SK-N-SH (cell line): ENCODE measurements around the gene LILRB4. TPM values are rescaled to one million over a fixed set of nuclear protein-coding genes. Genes with fewer than 3 reads are reported as not detected.

Experiments
- CTCF ChIA-PET: fragments of 300-600, 350-600 bp; formaldehyde crosslinking; extraction: SDS; loops from one replicate; lab custom pipeline; 2021; lab: Yijun Ruan, JAX
- POLR2A ChIA-PET: fragments of 350-600 bp; sonication (Branson Sonifier 250); formaldehyde crosslinking; extraction: SDS; loops from one replicate; lab custom pipeline; 2020; ENCODE audit warnings: antibody characterized with exemption, inconsistent platforms; lab: Yijun Ruan, JAX
- DNase-seq: peaks from one replicate; pipeline ENCODE4 v3.0.0; 2012
- H2AFZ ChIP-seq: fragments of 200-600 bp; sonication (generic); 2 replicates; pipeline ENCODE4 v1.8.1; 2016; ENCODE audit warnings: antibody characterized with exemption, mild to moderate bottlenecking, low read depth
- H3F3A ChIP-seq: fragments of 200-600 bp; sonication (generic); replicated peaks from 2 replicates; pipeline ENCODE3; 2016; ENCODE audit warnings: antibody characterized with exemption, mild to moderate bottlenecking; ENCODE audit not compliant: insufficient read depth
- H3K27ac ChIP-seq, 2 experiments: fragments of 200-500 bp in 1 of 2; fragments of 200-600 bp in 1 of 2; sonication (Bioruptor generic) in 1 of 2; sonication (generic), shearing (Covaris generic) in 1 of 2; 2 replicates each; pipeline versions ENCODE4 v1.5.1 to v1.6.1; 2014 to 2016; ENCODE audit warnings: low read depth in 2 of 2, inconsistent platforms in 1 of 2, low read length in 1 of 2, mild to moderate bottlenecking in 1 of 2, mixed read lengths in 1 of 2
- H3K27me3 ChIP-seq: fragments of 200-600 bp; sonication (generic), shearing (Covaris generic); 2 replicates; pipeline ENCODE4 v1.6.1; 2016; ENCODE audit warnings: mixed run types; ENCODE audit not compliant: insufficient read depth
- H3K36me3 ChIP-seq, 2 experiments: fragments of 200-500 bp in 1 of 2; fragments of 200-600 bp in 1 of 2; sonication (Bioruptor generic) in 1 of 2; sonication (generic) in 1 of 2; replicated peaks in 1 of 2; 2 replicates each; pipeline versions ENCODE3 to v1.5.1; 2014 to 2016; ENCODE audit warnings: low read length in 1 of 2, mild to moderate bottlenecking in 1 of 2; ENCODE audit not compliant: insufficient read depth in 2 of 2, control insufficient read depth in 1 of 2
- H3K4me1 ChIP-seq, 2 experiments: fragments of 200-500 bp in 1 of 2; fragments of 200-600 bp in 1 of 2; sonication (Bioruptor generic) in 1 of 2; sonication (generic), shearing (Covaris generic) in 1 of 2; 2 replicates each; pipeline versions ENCODE4 v1.5.1 to v1.6.1; 2014 to 2016; ENCODE audit warnings: low read depth in 1 of 2, low read length in 1 of 2, mixed run types in 1 of 2; ENCODE audit not compliant: insufficient read depth in 2 of 2, control insufficient read depth in 1 of 2
- H3K4me2 ChIP-seq: fragments of 200-600 bp; sonication (generic), shearing (Covaris generic); 2 replicates; pipeline ENCODE4 v1.6.1; 2017; ENCODE audit warnings: mixed run types
- H3K4me3 ChIP-seq, 2 experiments: fragments of 200-500 bp in 1 of 2; fragments of 200-600 bp in 1 of 2; sonication (Bioruptor generic) in 1 of 2; sonication (generic), shearing (Covaris generic) in 1 of 2; 2 replicates each; pipeline versions ENCODE4 v1.5.1 to v1.8.1; 2014 to 2016; ENCODE audit warnings: low read depth in 2 of 2, inconsistent platforms in 1 of 2, low read length in 1 of 2, mild to moderate bottlenecking in 1 of 2, mixed read lengths in 1 of 2, moderate library complexity in 1 of 2
- H3K79me2 ChIP-seq: fragments of 200-600 bp; sonication (generic); 2 replicates; pipeline ENCODE4 v1.8.1; 2017; ENCODE audit warnings: mild to moderate bottlenecking; ENCODE audit not compliant: insufficient read depth
- H3K9ac ChIP-seq: fragments of 200-600 bp; sonication (generic); 2 replicates; pipeline ENCODE4 v1.6.1; 2017; ENCODE audit warnings: mixed run types
- H3K9me2 ChIP-seq: fragments of 200-600 bp; sonication (generic); 2 replicates; pipeline ENCODE4 v1.6.1; 2017; ENCODE audit warnings: mixed run types
- H3K9me3 ChIP-seq: fragments of 200-600 bp; sonication (generic); 2 replicates; pipeline ENCODE4 v1.6.1; 2017; ENCODE audit warnings: mixed run types, mild to moderate bottlenecking, moderate library complexity
- H4K20me1 ChIP-seq: fragments of 200-600 bp; sonication (generic); 2 replicates; pipeline ENCODE4 v1.6.1; 2017; ENCODE audit warnings: mild to moderate bottlenecking, mixed run types; ENCODE audit not compliant: insufficient read depth
- CHD2 ChIP-seq: fragments of 150-350 bp; IDR thresholded peaks from 2 replicates; pipeline ENCODE4 v1.6.1; 2018; ENCODE audit warnings: low read length; ENCODE audit not compliant: partially characterized antibody
- ELF1 ChIP-seq: IDR thresholded peaks from 2 replicates; pipeline ENCODE4 v1.4.0; 2012
- FOSL2 ChIP-seq: IDR thresholded peaks from 2 replicates; pipeline ENCODE4 v1.4.0; 2012; ENCODE audit warnings: low read depth, mild to moderate bottlenecking, moderate library complexity, borderline replicate concordance
- NFIC ChIP-seq: IDR thresholded peaks from 2 replicates; pipeline ENCODE4 v1.4.0; 2012; ENCODE audit warnings: borderline replicate concordance
- RAD21 ChIP-seq: IDR thresholded peaks from 2 replicates; pipeline ENCODE4 v1.6.1; 2012; ENCODE audit warnings: mild to moderate bottlenecking, low read length
- RCOR1 ChIP-seq: fragments of 150-350 bp; IDR thresholded peaks from 2 replicates; pipeline ENCODE4 v1.6.1; 2017; ENCODE audit warnings: antibody characterized with exemption, low read length
- REST ChIP-seq: IDR thresholded peaks from 2 replicates; pipeline ENCODE4 v1.6.1; 2012; ENCODE audit warnings: mild to moderate bottlenecking, low read depth, low read length, moderate library complexity
- RFX5 ChIP-seq: IDR thresholded peaks from 2 replicates; pipeline ENCODE4 v1.6.1; 2012; ENCODE audit warnings: mild to moderate bottlenecking, improper control_type of control experiment, low read length
- SIN3A ChIP-seq: IDR thresholded peaks from 2 replicates; pipeline ENCODE4 v1.6.1; 2012; ENCODE audit warnings: low read depth, mild to moderate bottlenecking, low read length, moderate library complexity, borderline replicate concordance
- TCF12 ChIP-seq: IDR thresholded peaks from 2 replicates; pipeline ENCODE4 v1.4.0; 2012
- TEAD4 ChIP-seq: IDR thresholded peaks from 2 replicates; pipeline ENCODE4 v1.4.0; 2012; ENCODE audit warnings: mild to moderate bottlenecking, borderline replicate concordance; ENCODE audit not compliant: insufficient read depth
- USF2 ChIP-seq: fragments of 150-350 bp; IDR thresholded peaks from 2 replicates; pipeline ENCODE4 v1.6.1; 2017; ENCODE audit warnings: antibody characterized with exemption, low read length, low read depth, borderline replicate concordance
- ZBTB33 ChIP-seq: IDR thresholded peaks from 2 replicates; pipeline ENCODE4 v1.4.0; 2012; ENCODE audit warnings: low read depth, borderline replicate concordance
- WGBS: methylation state at CpG from one replicate; pipeline ENCODE4 v1.1.6; 2017; ENCODE audit warnings: low lambda C conversion rate; 5-methylcytosine and 5-hydroxymethylcytosine counted together
- polyA plus RNA-seq, 3 experiments: library from polyadenylated mRNA; depleted of rRNA; stranded (reverse); fragments of >200 nt; gene quantifications; 2 replicates each; pipeline ENCODE4 v1.2.3, GENCODE V29; 2012

Gene LILRB4
- polyA plus RNA-seq, 1 of the 3 experiments (the other 2 are of a cell fraction), result not detected

GRCh38 chr19:54661846-54662481 is 821 bp upstream of the LILRB4 start (continued):
- TF ChIP-seq REST (no peak), RCOR1 (no peak), NFIC (no peak), TCF12 (no peak), USF2 (no peak)

- DNase-seq, result no peak
- CTCF ChIA-PET, result interaction anchor here (5.2 kb wide), 1 partner anchor 9 kb away, joined by 34 read pairs; no protein-coding TSS in a partner anchor
- Histone ChIP-seq H3F3A (no peaks in the 10 kb centered on the region), H3K4me2 (no peak overlapping the region), H3K27ac (no peak overlapping the region), H4K20me1 (no peaks in the 10 kb centered on the region), H3K9me2 (no peaks in the 10 kb centered on the region), H3K9me3 (no peaks in the 10 kb centered on the region), H3K27me3 (peaks cover 16% of the 10 kb centered on the region; the same call in 1 of the 2 replicates), H3K9ac (no peak overlapping the region), H2AFZ (no peak overlapping the region), H3K4me3 (no peak overlapping the region), H3K79me2 (no peaks in the 10 kb centered on the region), H3K36me3 (no peaks in the 10 kb centered on the region), H3K4me1 (no peaks in the 10 kb centered on the region)
- TF ChIP-seq SIN3A (no peak), RAD21 (no peak), RFX5 (no peak), CHD2 (no peak), ELF1 (no peak), FOSL2 (no peak), ZBTB33 (no peak), TEAD4 (no peak)
- WGBS, result 0% methylated on average over 4 of the region's 6 CpGs
- POLR2A ChIA-PET, result no interaction called here
Measured at GRCh38 chr19:54665530-54665929, 2.7 kb downstream of the LILRB4 start.
